GM19351 (cell line): ENCODE measurements around the gene CCZ1B.
"Not testable (repeated sequence)": the region's sequence is repeated elsewhere in the genome, so short reads cannot be mapped to it uniquely, and the experiment has no call there.

ENCODE experiments used
- ATAC-seq: cut with Tn5 transposase; IDR thresholded peaks from one replicate; pipeline ENCODE4 v1.9.1; 2021; ENCODE audit warnings: mild to moderate bottlenecking, moderate library complexity; ENCODE audit not compliant: unreplicated experiment

The CCZ1B gene

GRCh38 chr7:6826151-6826550, at the start of gene CCZ1B:
Gene CCZ1B (minus strand): TSS chr7:6826275. CDS start chr7:6826197, 78 bp downstream.
- ATAC-seq, result peak; percentile 99

- not testable (repeated sequence) for ATAC-seq
These were observed 48.9 kb upstream of the CCZ1B start for GRCh38 chr7:6875022-6875421.

- ATAC-seq, result not testable (repeated sequence)
These were observed 46.3 kb upstream of the CCZ1B start for GRCh38 chr7:6872246-6872945.

- ATAC-seq, result not testable (repeated sequence)
These were observed 45.5 kb upstream of the CCZ1B start for GRCh38 chr7:6871421-6872144.

GRCh38 chr7:6864751-6865150, 38.7 kb upstream of the CCZ1B start:
- not testable (repeated sequence) for ATAC-seq

- ATAC-seq, result not testable (repeated sequence)
These were observed 38.1 kb upstream of the CCZ1B start for GRCh38 chr7:6864188-6864587.

- ATAC-seq, result not testable (repeated sequence)
These were observed 36.8 kb upstream of the CCZ1B start for GRCh38 chr7:6862876-6863275.

- ATAC-seq, result not testable (repeated sequence)
These were observed 31.7 kb upstream of the CCZ1B start for GRCh38 chr7:6857721-6858314.

GRCh38 chr7:6855563-6856131, 29.6 kb upstream of the CCZ1B start:
- ATAC-seq, result not testable (repeated sequence)

- ATAC-seq, result not testable (repeated sequence)
These were observed 28.9 kb upstream of the CCZ1B start for GRCh38 chr7:6854747-6855562.

- ATAC-seq, result not testable (repeated sequence)
These were observed 27.6 kb upstream of the CCZ1B start for GRCh38 chr7:6853681-6854080.

GRCh38 chr7:6849127-6849526, 23.1 kb upstream of the CCZ1B start:
- ATAC-seq, result not testable (repeated sequence)

- ATAC-seq, result not testable (repeated sequence)
These were observed 21.7 kb upstream of the CCZ1B start for GRCh38 chr7:6847751-6848150.

- not testable (repeated sequence) for ATAC-seq
These were observed 19.9 kb upstream of the CCZ1B start for GRCh38 chr7:6845971-6846449.

- not testable (repeated sequence) for ATAC-seq
These were observed 17.6 kb upstream of the CCZ1B start for GRCh38 chr7:6843654-6844053.

- ATAC-seq, result not testable (repeated sequence)
These were observed 17.0 kb upstream of the CCZ1B start for GRCh38 chr7:6843092-6843491.

GRCh38 chr7:6842278-6842921, 16.3 kb upstream of the CCZ1B start:
- ATAC-seq, result not testable (repeated sequence)

GRCh38 chr7:6837081-6837480, 11.0 kb upstream of the CCZ1B start:
- not testable (repeated sequence) for ATAC-seq

GRCh38 chr7:6835521-6835920, 9.4 kb upstream of the CCZ1B start:
- ATAC-seq, result not testable (repeated sequence)

GRCh38 chr7:6833636-6834035, 7.6 kb upstream of the CCZ1B start:
- ATAC-seq, result no peak
